Parathyroid adenoma (tissue), 2 donors: ENCODE data around the gene PSMB1.

Experiments used
- H2AFZ ChIP-seq: fragments of 300-600 bp; sonication (generic); one replicate; pipeline ENCODE4 v1.7.0; 2017; ENCODE audit warnings: antibody characterized with exemption, mild to moderate bottlenecking
- H3K27ac ChIP-seq: fragments of 300-600 bp; sonication (generic); one replicate; pipeline ENCODE4 v1.7.0; 2017
- H3K27me3 ChIP-seq: fragments of 300-600 bp; sonication (generic); one replicate; pipeline ENCODE4 v1.7.0; 2017; ENCODE audit warnings: low read length; ENCODE audit not compliant: control insufficient read depth, insufficient read depth
- H3K36me3 ChIP-seq: fragments of 300-600 bp; sonication (generic); one replicate; pipeline ENCODE4 v1.7.0; 2017; ENCODE audit warnings: low read length; ENCODE audit not compliant: control insufficient read depth, insufficient read depth
- H3K4me1 ChIP-seq: fragments of 300-600 bp; sonication (generic); one replicate; pipeline ENCODE4 v1.7.0; 2017; ENCODE audit warnings: control low read depth
- H3K4me2 ChIP-seq: fragments of 300-600 bp; sonication (generic); one replicate; pipeline ENCODE4 v1.7.0; 2017; ENCODE audit warnings: low read length
- H3K4me3 ChIP-seq: fragments of 300-600 bp; sonication (generic); one replicate; pipeline ENCODE4 v1.7.0; 2017; ENCODE audit warnings: low read depth, low read length
- H3K79me2 ChIP-seq: fragments of 300-600 bp; sonication (generic); one replicate; pipeline ENCODE4 v1.7.0; 2017; ENCODE audit warnings: control low read depth
- H3K9ac ChIP-seq: fragments of 300-600 bp; sonication (generic); one replicate; pipeline ENCODE4 v1.7.0; 2017; ENCODE audit warnings: mild to moderate bottlenecking
- H3K9me3 ChIP-seq: fragments of 300-600 bp; sonication (generic); one replicate; pipeline ENCODE4 v1.7.0; 2017; ENCODE audit warnings: low read length; ENCODE audit not compliant: control insufficient read depth
- CTCF ChIP-seq: fragments of 300-600 bp; sonication (generic); IDR thresholded peaks from one replicate; pipeline ENCODE4 v1.7.0; 2017; ENCODE audit warnings: antibody characterized with exemption, mild to moderate bottlenecking
- donor health status: primary hyperparathyroidism.

Gene PSMB1

GRCh38 chr6:170542031-170542719 lies 10.9 kb downstream of the PSMB1 start:
- H3K4me1 ChIP-seq: no peaks in the 10 kb centered on the region
- no peaks in the 10 kb centered on the region for H3K27me3 ChIP-seq
- no peaks in the 10 kb centered on the region for H3K9me3 ChIP-seq
- H2AFZ ChIP-seq: no peak overlapping the region
- H3K36me3 ChIP-seq: no peaks in the 10 kb centered on the region
- no peak overlapping the region for H3K27ac ChIP-seq
- peaks cover 57% of the 10 kb centered on the region for H3K79me2 ChIP-seq
- H3K4me2 ChIP-seq: no peak overlapping the region
- no peak overlapping the region for H3K9ac ChIP-seq
- no peak for TF ChIP-seq CTCF
- H3K4me3 ChIP-seq: no peak overlapping the region

GRCh38 chr6:170537329-170537728 lies 15.8 kb downstream of the PSMB1 start:
- no peak overlapping the region for H3K4me2 ChIP-seq
- no peaks in the 10 kb centered on the region for H3K27me3 ChIP-seq
- no peak overlapping the region for H3K27ac ChIP-seq
- no peak overlapping the region for H3K4me3 ChIP-seq
- no peak overlapping the region for H3K9ac ChIP-seq
- H3K36me3 ChIP-seq: no peaks in the 10 kb centered on the region
- no peaks in the 10 kb centered on the region for H3K4me1 ChIP-seq
- no peak overlapping the region for H2AFZ ChIP-seq
- H3K9me3 ChIP-seq: no peaks in the 10 kb centered on the region
- H3K79me2 ChIP-seq: peaks cover 27% of the 10 kb centered on the region
- TF ChIP-seq CTCF: no peak

- no peak for TF ChIP-seq CTCF
- H3K27me3 ChIP-seq: no peaks in the 10 kb centered on the region
- H2AFZ ChIP-seq: no peak overlapping the region
- H3K36me3 ChIP-seq: no peaks in the 10 kb centered on the region
- H3K9me3 ChIP-seq: no peaks in the 10 kb centered on the region
- no peak overlapping the region for H3K4me2 ChIP-seq
- peaks cover 25% of the 10 kb centered on the region for H3K79me2 ChIP-seq
- H3K4me3 ChIP-seq: no peak overlapping the region
- no peak overlapping the region for H3K27ac ChIP-seq
- H3K4me1 ChIP-seq: no peaks in the 10 kb centered on the region
- H3K9ac ChIP-seq: no peak overlapping the region
These were observed 16.4 kb downstream of the PSMB1 start for GRCh38 chr6:170536671-170537070.

- TF ChIP-seq CTCF: no peak
- Histone ChIP-seq H3K36me3 (no peaks in the 10 kb centered on the region), H3K4me3 (no peak overlapping the region), H3K27me3 (no peaks in the 10 kb centered on the region), H3K4me1 (no peaks in the 10 kb centered on the region), H3K4me2 (no peak overlapping the region), H3K27ac (no peak overlapping the region), H3K9me3 (no peaks in the 10 kb centered on the region), H3K9ac (no peak overlapping the region), H3K79me2 (peaks cover 22% of the 10 kb centered on the region), H2AFZ (no peak overlapping the region)
These were observed 18.1 kb downstream of the PSMB1 start for GRCh38 chr6:170535004-170535403.

GRCh38 chr6:170533792-170534191 lies 19.3 kb downstream of the PSMB1 start:
- Histone ChIP-seq H3K9me3 (no peaks in the 10 kb centered on the region), H3K27ac (no peak overlapping the region), H3K79me2 (peaks cover 18% of the 10 kb centered on the region), H3K4me3 (no peak overlapping the region), H3K4me2 (no peak overlapping the region), H3K4me1 (no peaks in the 10 kb centered on the region), H2AFZ (no peak overlapping the region), H3K27me3 (no peaks in the 10 kb centered on the region), H3K36me3 (no peaks in the 10 kb centered on the region), H3K9ac (no peak overlapping the region)
- no peak for TF ChIP-seq CTCF
